SJSA1 (cell line): ENCODE results near the gene AUH. TPM values are rescaled to one million over a fixed set of nuclear protein-coding genes. Genes with fewer than 3 reads are reported as not detected.
"Not testable (repeated sequence)": the region's sequence is repeated elsewhere in the genome, so short reads cannot be mapped to it uniquely, and the experiment has no call there.

Source experiments
- DNase-seq, 2 experiments: peaks; one replicate each; pipeline ENCODE4 v3.0.0-alpha.2; 2015 to 2020; ENCODE audit warnings: low spot score in 2 of 2, low read depth in 1 of 2
- H3K27ac ChIP-seq: fragments of 250-450 bp; sonication (Bioruptor Pico); 2 replicates; pipeline ENCODE4 v1.5.1; 2020; ENCODE audit warnings: mild to moderate bottlenecking, moderate library complexity
- H3K27me3 ChIP-seq: fragments of 250-450 bp; sonication (Bioruptor Pico); replicated peaks from 2 replicates; pipeline ENCODE4 v1.5.1; 2020; ENCODE audit warnings: mild to moderate bottlenecking, moderate library complexity
- H3K36me3 ChIP-seq: fragments of 250-450 bp; sonication (Bioruptor Pico); 2 replicates; pipeline ENCODE4 v1.5.1; 2020; ENCODE audit warnings: mild to moderate bottlenecking
- H3K4me1 ChIP-seq: fragments of 250-450 bp; sonication (Bioruptor Pico); replicated peaks from 2 replicates; pipeline ENCODE4 v1.6.1; 2021; ENCODE audit warnings: mild to moderate bottlenecking
- H3K4me3 ChIP-seq: fragments of 250-450 bp; sonication (Bioruptor Pico); 2 replicates; pipeline ENCODE4 v1.5.1; 2020; ENCODE audit warnings: mild to moderate bottlenecking
- H3K9me3 ChIP-seq: fragments of 250-450 bp; sonication (Bioruptor Pico); replicated peaks from 2 replicates; pipeline ENCODE4 v1.5.1; 2020; ENCODE audit warnings: mild to moderate bottlenecking
- total RNA-seq: library from RNA; depleted of rRNA; stranded (reverse); fragments of >200 nt; shearing (Covaris generic); gene quantifications from 2 replicates; pipeline ENCODE4 v1.2.3, GENCODE V29; 2014

AUH gene
- total RNA-seq, 1 experiment from 2014 or later = 15.3 TPM

DNA sequence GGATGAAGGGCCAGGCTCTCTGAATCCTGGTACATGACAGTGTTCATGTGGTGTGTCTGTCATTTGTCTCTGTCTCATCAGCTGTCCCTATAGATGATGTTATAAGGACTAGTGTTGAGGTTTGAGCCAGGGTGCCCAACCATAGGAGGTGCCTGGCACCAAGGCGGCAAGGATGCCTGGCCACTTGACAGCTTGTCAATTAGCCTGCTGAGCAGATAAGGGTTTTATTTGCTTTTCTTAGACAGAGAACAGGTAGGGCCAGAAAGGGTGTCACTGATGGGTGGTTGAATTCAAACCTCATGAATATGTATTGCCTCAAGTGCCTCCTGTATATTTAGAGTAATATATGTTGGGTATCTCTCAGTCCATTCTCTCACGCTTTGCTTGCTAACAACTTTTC, 30.1 kb upstream of the AUH start:
- Histone ChIP-seq H3K9me3 (no peaks in the 10 kb centered on the region), H3K4me1 (peaks cover 35% of the 10 kb centered on the region), H3K27ac (no peak overlapping the region), H3K36me3 (no peaks in the 10 kb centered on the region), H3K4me3 (no peak overlapping the region), H3K27me3 (no peaks in the 10 kb centered on the region)
- no peak for DNase-seq

DNA sequence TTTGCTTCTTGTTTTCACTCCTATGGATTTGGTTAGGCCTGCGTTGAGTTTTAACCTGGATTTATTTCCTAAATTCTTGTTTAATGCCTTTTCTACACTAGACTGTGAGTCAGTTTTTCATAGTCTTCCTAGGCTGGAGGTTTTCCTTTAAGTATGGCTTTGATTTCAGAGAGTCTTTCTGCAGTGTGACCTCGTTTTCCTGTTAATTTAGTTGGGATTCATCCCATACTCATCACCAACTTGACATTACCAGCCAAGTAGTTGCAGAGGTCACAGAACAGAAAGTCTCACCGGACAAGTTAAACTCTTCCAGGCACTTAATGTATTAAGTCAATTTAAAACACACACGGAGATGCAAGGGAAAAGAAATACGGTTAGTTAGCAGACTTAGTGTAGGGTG, 29.7 kb upstream of the AUH start:
- Histone ChIP-seq H3K36me3 (no peaks in the 10 kb centered on the region), H3K27me3 (no peaks in the 10 kb centered on the region), H3K4me1 (peaks cover 33% of the 10 kb centered on the region), H3K27ac (no peak overlapping the region), H3K4me3 (no peak overlapping the region), H3K9me3 (no peaks in the 10 kb centered on the region)
- DNase-seq = no peak

DNA sequence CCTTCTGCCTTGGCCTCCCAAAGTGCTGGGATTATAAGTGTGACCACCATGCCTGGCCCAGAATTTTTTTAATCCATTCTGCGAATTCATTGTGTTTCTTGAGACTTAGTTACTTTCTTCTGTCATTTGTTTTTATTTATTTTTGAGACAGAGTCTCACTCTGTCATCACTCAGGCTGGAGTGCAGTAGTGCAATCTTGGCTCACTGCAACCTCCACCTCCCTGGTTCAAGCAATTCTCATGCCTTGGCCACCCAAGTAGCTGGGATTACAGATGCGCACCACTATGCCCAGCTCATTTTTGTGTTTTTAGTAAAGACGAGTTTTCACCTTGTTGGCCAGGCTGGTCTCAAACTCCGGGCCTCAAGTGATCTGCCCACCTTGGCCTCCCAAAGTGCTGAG, 28.0 kb upstream of the AUH start:
- Histone ChIP-seq H3K27ac (peak overlapping the region; percentile 39), H3K4me1 (peaks cover 15% of the 10 kb centered on the region)
- not testable (repeated sequence) for H3K27me3 ChIP-seq, H3K4me3 ChIP-seq, H3K9me3 ChIP-seq, H3K36me3 ChIP-seq
- DNase-seq = peak; percentile 59 to 67

DNA sequence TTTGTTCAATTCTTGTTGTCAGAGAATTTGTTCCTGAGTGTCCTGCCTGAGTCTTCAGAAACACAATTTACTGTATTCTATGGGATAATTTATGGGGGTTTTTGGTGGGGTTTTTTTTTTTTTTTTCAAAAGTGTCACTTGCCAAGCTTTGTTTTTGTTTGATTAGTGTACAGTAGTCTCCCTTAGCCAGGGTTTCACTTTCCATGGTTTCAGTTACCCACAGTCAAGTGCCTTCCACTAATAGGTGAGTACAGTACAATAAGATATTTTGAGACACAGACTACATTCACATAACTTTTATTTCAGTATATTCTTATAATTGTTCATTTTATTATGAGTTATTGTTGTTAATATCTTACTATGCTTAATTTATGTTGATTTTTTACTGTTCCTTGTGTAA, 25.0 kb upstream of the AUH start:
- no peak overlapping the region for H3K4me3 ChIP-seq
- no peaks in the 10 kb centered on the region for H3K36me3 ChIP-seq
- H3K9me3 ChIP-seq = no peaks in the 10 kb centered on the region
- no peak for DNase-seq
- H3K27ac ChIP-seq = no peak overlapping the region
- H3K4me1 ChIP-seq = peaks cover 13% of the 10 kb centered on the region
- H3K27me3 ChIP-seq = no peaks in the 10 kb centered on the region

DNA sequence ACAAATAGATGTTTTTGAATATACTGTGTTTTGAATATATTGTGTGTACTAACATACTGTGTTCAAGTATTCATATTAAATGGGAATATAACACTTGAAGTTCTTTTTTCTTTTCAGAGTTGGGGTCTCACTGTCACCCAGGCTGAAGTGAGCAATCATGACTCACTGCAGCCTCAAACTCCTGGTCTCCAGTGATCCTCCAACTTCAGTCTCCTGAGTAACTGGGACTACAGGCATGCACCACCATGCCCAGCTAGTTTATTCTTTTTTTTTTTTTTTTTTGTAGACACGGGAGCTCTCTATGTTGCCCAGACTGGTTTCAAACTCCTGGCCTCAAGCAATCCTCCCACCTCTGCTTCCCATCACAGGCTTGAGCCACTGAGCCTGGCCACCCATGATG, 23.2 kb upstream of the AUH start:
- DNase-seq = no peak
- Histone ChIP-seq H3K27ac (no peak overlapping the region), H3K36me3 (no peaks in the 10 kb centered on the region), H3K9me3 (no peaks in the 10 kb centered on the region), H3K4me1 (peaks cover 10% of the 10 kb centered on the region), H3K27me3 (no peaks in the 10 kb centered on the region), H3K4me3 (no peak overlapping the region)

DNA sequence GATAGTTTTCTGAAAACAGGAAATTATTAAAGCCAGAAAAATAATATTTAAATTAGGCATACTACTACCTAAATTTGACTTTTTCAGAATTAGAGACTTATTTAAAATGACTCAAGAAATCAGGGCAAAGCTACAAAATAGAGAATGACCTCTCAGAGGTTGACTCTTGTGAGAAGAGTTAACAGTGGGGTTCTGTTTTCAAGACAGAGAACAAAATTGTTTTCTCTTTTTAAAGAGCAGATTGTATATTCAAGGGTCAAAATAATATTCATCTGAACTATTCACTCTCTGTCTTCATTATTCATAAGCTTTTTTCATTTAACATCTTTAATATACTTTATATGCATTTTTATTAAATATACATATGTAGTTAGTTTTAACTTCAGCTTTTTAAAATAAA, 21.9 kb upstream of the AUH start:
- Histone ChIP-seq H3K27me3 (no peaks in the 10 kb centered on the region), H3K4me1 (no peaks in the 10 kb centered on the region), H3K27ac (no peak overlapping the region), H3K4me3 (no peak overlapping the region), H3K36me3 (no peaks in the 10 kb centered on the region), H3K9me3 (no peaks in the 10 kb centered on the region)
- no peak for DNase-seq

DNA sequence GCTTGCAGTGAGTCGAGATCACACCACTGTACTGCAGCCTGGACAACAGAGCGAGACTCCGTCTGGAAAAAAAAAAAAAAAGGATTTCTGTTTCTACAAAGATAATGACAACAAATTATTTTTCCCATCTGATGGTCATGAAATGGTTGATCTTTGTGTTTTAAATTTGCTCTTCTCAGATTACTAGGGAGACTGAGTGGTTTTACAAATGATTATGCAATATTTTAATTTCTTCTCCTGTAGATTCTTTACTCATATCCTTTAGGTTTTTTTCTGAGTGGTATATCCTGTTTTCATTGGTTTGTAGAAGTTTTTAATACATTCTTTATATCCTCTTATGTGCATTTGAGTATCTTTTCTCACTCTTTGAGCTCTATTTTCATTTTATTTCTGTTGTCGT, 20.6 kb upstream of the AUH start:
- no peaks in the 10 kb centered on the region for H3K36me3 ChIP-seq
- no peaks in the 10 kb centered on the region for H3K4me1 ChIP-seq
- no peak for DNase-seq
- H3K4me3 ChIP-seq = no peak overlapping the region
- no peaks in the 10 kb centered on the region for H3K9me3 ChIP-seq
- no peaks in the 10 kb centered on the region for H3K27me3 ChIP-seq
- H3K27ac ChIP-seq = no peak overlapping the region

DNA sequence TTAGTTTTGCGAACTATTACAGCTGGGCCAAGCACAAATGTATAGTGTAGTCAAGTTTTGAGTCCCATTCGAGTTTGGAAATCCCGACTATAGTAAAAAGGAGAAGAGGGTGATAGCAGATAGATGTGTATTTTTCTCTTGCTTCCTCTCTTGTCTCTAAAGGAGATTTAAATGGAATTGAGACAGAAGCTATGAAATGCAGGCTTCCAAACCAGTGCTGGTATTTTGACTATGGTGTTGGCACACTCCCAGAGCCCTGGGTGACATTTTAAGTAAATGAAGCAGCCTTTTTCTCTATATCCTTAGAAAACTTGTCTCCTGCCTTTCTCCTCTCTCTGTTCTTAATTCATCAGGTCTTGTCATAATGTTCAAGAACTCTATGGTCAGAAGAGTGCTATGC, 17.7 kb upstream of the AUH start:
- H3K36me3 ChIP-seq = no peaks in the 10 kb centered on the region
- H3K27me3 ChIP-seq = no peaks in the 10 kb centered on the region
- H3K27ac ChIP-seq = no peak overlapping the region
- H3K9me3 ChIP-seq = no peaks in the 10 kb centered on the region
- no peak overlapping the region for H3K4me3 ChIP-seq
- DNase-seq = no peak
- peaks cover 10% of the 10 kb centered on the region for H3K4me1 ChIP-seq

DNA sequence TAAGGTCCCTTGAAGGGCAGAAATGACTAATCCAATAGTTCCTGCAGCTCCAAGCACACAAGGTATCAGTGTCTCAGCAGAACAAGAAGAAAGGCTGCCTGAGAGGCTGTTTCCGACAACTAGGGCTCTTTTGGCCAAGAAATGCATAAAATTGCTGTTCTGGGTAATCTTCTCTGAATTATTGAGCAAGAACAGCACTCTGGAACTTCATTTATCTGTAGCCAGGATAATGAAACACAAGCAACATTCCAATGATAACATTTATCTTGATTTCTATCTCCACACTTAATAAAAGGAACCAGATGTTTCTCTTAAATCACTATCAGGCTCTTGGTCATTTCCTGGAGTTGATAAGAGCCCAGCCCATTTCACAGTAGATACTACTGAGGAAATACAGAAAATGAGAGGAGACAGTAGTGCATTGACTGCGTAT, 17.0 kb upstream of the AUH start:
- Histone ChIP-seq H3K27me3 (no peaks in the 10 kb centered on the region), H3K9me3 (no peaks in the 10 kb centered on the region), H3K4me3 (no peak overlapping the region), H3K27ac (no peak overlapping the region), H3K4me1 (peaks cover 10% of the 10 kb centered on the region), H3K36me3 (no peaks in the 10 kb centered on the region)
- no peak for DNase-seq

DNA sequence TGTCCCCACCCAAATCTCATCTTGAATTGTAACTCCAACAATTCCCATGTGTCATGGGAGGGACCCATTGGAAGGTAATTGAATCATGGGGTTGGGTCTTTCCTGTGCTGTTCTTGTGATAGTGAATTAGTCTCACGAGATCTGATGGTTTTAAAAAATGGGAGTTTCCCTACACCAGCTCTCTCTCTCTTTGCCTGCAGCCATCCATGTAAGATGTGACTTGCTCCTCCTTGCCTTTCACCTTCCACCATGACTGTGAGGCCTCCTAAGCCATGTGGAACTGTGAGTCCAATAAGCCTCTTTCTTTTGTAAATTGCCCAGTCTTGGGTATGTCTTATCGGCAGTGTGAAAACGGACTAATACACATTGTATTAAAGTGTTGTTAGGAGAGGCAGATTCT, 16.3 kb upstream of the AUH start:
- not testable (repeated sequence) for H3K27ac ChIP-seq, H3K27me3 ChIP-seq, H3K36me3 ChIP-seq, H3K4me1 ChIP-seq, DNase-seq, H3K4me3 ChIP-seq, H3K9me3 ChIP-seq

DNA sequence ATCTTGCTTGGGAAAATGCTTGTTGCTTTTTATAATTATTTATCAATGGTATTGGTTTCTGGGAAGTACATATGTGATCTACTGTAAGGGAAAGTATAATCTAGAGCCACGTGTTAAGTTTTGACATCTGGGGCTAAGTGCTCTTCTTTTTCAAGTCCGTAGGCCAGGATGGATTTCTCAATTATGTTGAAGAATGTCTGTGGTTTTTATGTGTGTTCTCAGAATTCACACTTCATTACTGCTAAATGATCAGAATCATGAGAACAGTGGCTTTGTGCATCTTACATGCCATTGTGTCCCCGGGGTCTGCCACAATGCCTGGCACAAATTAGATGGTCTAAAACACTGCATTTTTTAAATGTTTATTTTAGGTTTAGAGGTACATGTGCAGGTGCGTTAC, 14.5 kb upstream of the AUH start:
- no peaks in the 10 kb centered on the region for H3K27me3 ChIP-seq
- H3K4me3 ChIP-seq = no peak overlapping the region

DNA sequence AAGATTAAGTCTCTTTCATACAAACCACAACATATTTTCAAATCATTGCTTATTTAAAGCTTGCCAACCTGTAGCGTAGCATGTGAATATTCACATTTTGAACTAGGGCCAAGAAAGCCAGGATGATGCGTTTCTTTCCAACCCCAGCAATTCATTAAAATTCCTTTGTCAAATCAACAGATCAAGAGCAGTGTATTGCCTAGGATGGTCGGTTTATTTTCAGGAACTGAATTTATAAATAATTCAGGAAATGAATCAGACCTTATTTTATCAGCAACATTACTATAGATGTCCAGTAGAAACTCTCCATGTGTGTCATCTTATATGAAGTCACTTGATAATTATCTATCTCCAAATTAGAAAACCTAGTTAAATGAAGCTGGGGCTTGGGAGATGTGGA, 13.2 kb upstream of the AUH start:
- Histone ChIP-seq H3K9me3 (no peaks in the 10 kb centered on the region), H3K36me3 (no peaks in the 10 kb centered on the region), H3K4me1 (peaks cover 10% of the 10 kb centered on the region), H3K27me3 (no peaks in the 10 kb centered on the region), H3K27ac (no peak overlapping the region), H3K4me3 (no peak overlapping the region)
- DNase-seq = peak in 1 of 2 experiments; percentile 37

More for the DNA sequence above, 14.5 kb upstream of the AUH start:
- no peak overlapping the region for H3K27ac ChIP-seq
- no peak for DNase-seq
- H3K36me3 ChIP-seq = no peaks in the 10 kb centered on the region
- no peaks in the 10 kb centered on the region for H3K9me3 ChIP-seq
- H3K4me1 ChIP-seq = peaks cover 10% of the 10 kb centered on the region

DNA sequence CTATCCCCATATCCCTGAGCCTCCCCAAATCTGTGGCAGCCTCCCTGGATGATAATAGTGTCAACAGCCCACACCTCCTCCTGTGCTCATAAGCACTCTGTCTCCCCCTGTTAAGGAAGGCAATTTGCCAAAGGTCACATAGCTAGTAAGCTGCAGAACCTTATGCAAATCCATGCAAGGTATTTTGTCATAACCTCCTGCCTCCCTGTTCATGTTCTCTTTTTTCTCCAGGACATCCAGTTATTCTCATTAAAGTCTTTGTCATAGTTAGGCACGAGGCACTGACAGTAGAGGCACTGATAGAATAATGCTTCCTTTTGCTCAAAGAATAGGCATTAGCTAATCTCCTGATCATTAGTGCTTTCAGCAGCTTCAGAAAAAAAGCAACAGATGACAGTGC, 10.2 kb upstream of the AUH start:
- no peak overlapping the region for H3K4me3 ChIP-seq
- H3K27me3 ChIP-seq = no peaks in the 10 kb centered on the region
- no peaks in the 10 kb centered on the region for H3K36me3 ChIP-seq
- no peak for DNase-seq
- no peaks in the 10 kb centered on the region for H3K9me3 ChIP-seq
- H3K4me1 ChIP-seq = peaks cover 10% of the 10 kb centered on the region
- H3K27ac ChIP-seq = no peak overlapping the region

DNA sequence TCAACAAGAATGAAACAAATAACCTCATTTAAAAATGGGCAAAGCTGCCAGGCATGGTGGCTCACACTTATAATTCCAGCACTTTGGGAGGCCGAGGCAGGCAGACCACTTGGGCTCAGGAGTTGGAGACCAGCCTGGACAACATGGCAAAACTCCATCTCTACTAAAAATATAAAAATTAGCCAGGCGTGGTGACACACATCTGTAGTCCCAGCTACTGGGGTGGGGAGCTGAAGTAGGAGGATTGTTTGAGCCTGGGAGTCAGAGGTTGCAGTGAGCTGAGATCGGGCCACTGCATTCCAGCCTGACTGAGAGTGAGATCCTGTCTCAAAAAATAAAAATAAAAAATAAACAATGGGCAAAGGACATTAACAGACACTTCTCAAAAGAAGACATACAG, 8.3 kb upstream of the AUH start:
- not testable (repeated sequence) for H3K4me1 ChIP-seq, H3K9me3 ChIP-seq, H3K36me3 ChIP-seq, H3K27ac ChIP-seq, H3K27me3 ChIP-seq, H3K4me3 ChIP-seq, DNase-seq

DNA sequence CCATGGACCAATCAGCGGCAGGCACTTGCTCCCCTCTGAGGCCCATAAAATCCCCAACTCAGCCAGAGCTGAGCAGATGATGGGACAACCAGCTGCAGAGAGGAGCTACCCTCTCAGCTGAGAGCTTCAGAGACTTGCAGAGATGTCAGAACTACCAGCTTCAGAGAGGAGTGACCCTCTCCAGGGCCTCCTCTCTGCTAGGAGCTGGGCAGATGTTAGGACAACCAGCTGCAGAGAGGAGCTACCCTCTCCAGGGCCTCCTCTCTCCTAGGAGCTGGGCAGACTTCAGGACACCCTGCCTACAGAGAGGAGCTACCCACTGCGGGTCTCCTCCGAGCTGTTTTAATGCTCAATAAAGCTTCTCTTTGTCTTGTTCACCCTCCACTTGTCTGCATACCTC, 3.0 kb upstream of the AUH start:
- DNase-seq = no peak
- Histone ChIP-seq H3K27ac (no peak overlapping the region), H3K27me3 (no peaks in the 10 kb centered on the region), H3K4me3 (no peak overlapping the region), H3K36me3 (peaks cover 4% of the 10 kb centered on the region), H3K9me3 (no peaks in the 10 kb centered on the region), H3K4me1 (peaks cover 11% of the 10 kb centered on the region)
